HG02870 (cell line): Measurements from ENCODE around the gene ZNF728.
"Not testable (repeated sequence)": the region's sequence is repeated elsewhere in the genome, so short reads cannot be mapped to it uniquely, and the experiment has no call there.

Experiments used
- ATAC-seq: cut with Tn5 transposase; IDR thresholded peaks from one replicate; pipeline ENCODE4 v1.9.1; 2021; ENCODE audit warnings: mild to moderate bottlenecking, moderate library complexity; ENCODE audit not compliant: unreplicated experiment

Gene ZNF728

GRCh38 chr19:23002690-23003422, at the start of gene ZNF728:
Gene ZNF728, minus strand, starts transcription at chr19:23003176. Its CDS starts 146 bp downstream, at chr19:23003030.
- ATAC-seq = no peak

GRCh38 chr19:23052349-23052748, 49.4 kb upstream of the ZNF728 start:
- ATAC-seq = no peak

- no peak for ATAC-seq
Measured at GRCh38 chr19:23049256-23049655, 46.3 kb upstream of the ZNF728 start.

GRCh38 chr19:23046743-23047142, 43.8 kb upstream of the ZNF728 start:
- no peak for ATAC-seq

- ATAC-seq = no peak
Measured at GRCh38 chr19:23033721-23034120, 30.7 kb upstream of the ZNF728 start.

GRCh38 chr19:23015660-23016059, 12.7 kb upstream of the ZNF728 start:
- no peak for ATAC-seq

- not testable (repeated sequence) for ATAC-seq
Measured at GRCh38 chr19:22994957-22995356, 8.0 kb downstream of the ZNF728 start.

- ATAC-seq = no peak
Measured at GRCh38 chr19:22976248-22976647, 26.7 kb downstream of the ZNF728 start.

- not testable (repeated sequence) for ATAC-seq
Measured at GRCh38 chr19:22975546-22976136, 27.3 kb downstream of the ZNF728 start.

GRCh38 chr19:22945560-22945959, 57.4 kb downstream of the ZNF728 start:
- ATAC-seq = no peak

GRCh38 chr19:22935151-22935550, 67.8 kb downstream of the ZNF728 start:
- ATAC-seq = no peak

- ATAC-seq = not testable (repeated sequence)
Measured at GRCh38 chr19:22927576-22927975, 75.4 kb downstream of the ZNF728 start.

GRCh38 chr19:22925181-22925580, 77.8 kb downstream of the ZNF728 start:
- ATAC-seq = not testable (repeated sequence)
